IMR-90 (cell line): ENCODE measurements around the gene RIPOR2.

ENCODE experiments used
- CEBPB ChIP-seq: IDR thresholded peaks from 2 replicates; pipeline ENCODE4 v1.6.1; 2012; ENCODE audit warnings: low read depth, low read length, improper control_type of control experiment
- CHD1 ChIP-seq: IDR thresholded peaks from 2 replicates; pipeline ENCODE4 v1.6.1; 2012; ENCODE audit warnings: low read depth, low read length, improper control_type of control experiment
- MAFK ChIP-seq: IDR thresholded peaks from 2 replicates; pipeline ENCODE4 v1.6.1; 2012; ENCODE audit warnings: low read depth, low read length, improper control_type of control experiment
- POLR2A ChIP-seq: IDR thresholded peaks from 2 replicates; pipeline ENCODE4 v1.6.1; 2012; ENCODE audit warnings: mild to moderate bottlenecking, low read depth, low read length
- RAD21 ChIP-seq: IDR thresholded peaks from 2 replicates; pipeline ENCODE4 v1.6.1; 2012; ENCODE audit warnings: low read length, improper control_type of control experiment
- RCOR1 ChIP-seq: IDR thresholded peaks from 2 replicates; pipeline ENCODE4 v1.6.1; 2012; ENCODE audit warnings: mild to moderate bottlenecking, low read length, improper control_type of control experiment; ENCODE audit not compliant: insufficient replicate concordance
- RFX5 ChIP-seq: IDR thresholded peaks from 2 replicates; pipeline ENCODE4 v1.8.0; 2012; ENCODE audit warnings: low read depth, mild to moderate bottlenecking, low read length, moderate library complexity
- SMC3 ChIP-seq: fragments of 150-350 bp; IDR thresholded peaks from 2 replicates; pipeline ENCODE4 v1.6.1; 2016; ENCODE audit warnings: low read depth, mild to moderate bottlenecking, antibody characterized with exemption, low read length, moderate library complexity
- TF ChIP-seq, protein P1 (sequence below): conservative IDR thresholded peaks from 2 replicates; pipeline ENCODE4 v1.5.1; 2012; ENCODE audit warnings: mild to moderate bottlenecking, low read depth, low read length, improper control_type of control experiment

DNA sequence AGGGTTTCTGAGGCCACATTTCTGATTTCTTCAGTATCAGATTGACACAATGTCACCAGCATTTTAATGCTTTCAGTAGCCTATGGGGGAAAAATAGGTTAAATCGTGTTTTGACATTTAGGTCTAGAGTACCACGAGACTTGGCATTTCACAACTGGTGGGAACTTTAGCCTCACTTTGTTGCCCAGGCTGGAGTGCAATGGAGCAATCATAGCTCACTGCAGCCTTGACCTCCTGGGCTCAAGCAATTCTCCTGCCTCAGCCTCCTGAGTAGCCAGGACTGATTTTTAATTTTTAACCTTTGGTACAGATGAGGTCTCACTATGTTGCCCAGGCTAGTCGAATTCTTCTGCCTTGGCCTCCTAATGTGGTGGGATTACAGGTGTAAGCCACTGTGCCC, 126.0 kb downstream of the RIPOR2 start:
- TF ChIP-seq, protein P1, sequence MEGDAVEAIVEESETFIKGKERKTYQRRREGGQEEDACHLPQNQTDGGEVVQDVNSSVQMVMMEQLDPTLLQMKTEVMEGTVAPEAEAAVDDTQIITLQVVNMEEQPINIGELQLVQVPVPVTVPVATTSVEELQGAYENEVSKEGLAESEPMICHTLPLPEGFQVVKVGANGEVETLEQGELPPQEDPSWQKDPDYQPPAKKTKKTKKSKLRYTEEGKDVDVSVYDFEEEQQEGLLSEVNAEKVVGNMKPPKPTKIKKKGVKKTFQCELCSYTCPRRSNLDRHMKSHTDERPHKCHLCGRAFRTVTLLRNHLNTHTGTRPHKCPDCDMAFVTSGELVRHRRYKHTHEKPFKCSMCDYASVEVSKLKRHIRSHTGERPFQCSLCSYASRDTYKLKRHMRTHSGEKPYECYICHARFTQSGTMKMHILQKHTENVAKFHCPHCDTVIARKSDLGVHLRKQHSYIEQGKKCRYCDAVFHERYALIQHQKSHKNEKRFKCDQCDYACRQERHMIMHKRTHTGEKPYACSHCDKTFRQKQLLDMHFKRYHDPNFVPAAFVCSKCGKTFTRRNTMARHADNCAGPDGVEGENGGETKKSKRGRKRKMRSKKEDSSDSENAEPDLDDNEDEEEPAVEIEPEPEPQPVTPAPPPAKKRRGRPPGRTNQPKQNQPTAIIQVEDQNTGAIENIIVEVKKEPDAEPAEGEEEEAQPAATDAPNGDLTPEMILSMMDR, result no peak
- TF ChIP-seq POLR2A (no peak), RCOR1 (no peak), SMC3 (no peak), RFX5 (no peak), MAFK (no peak), CHD1 (no peak), RAD21 (no peak), CEBPB (no peak)
